Coronary artery (tissue), 2 donors: ENCODE measurements around the gene NR3C2.

Source experiments
- DNase-seq: peaks from one replicate; pipeline ENCODE4 v3.0.0-alpha.2; 2017; ENCODE audit warnings: low spot score
- H3K27ac ChIP-seq, 2 donors: fragments of 200-600 bp; sonication (generic); one replicate each; pipeline ENCODE4 v1.5.1; 2016 to 2019
- H3K4me3 ChIP-seq: fragments of 200-600 bp; sonication (generic); 2 replicates; pipeline ENCODE4 v1.5.1; 2016; ENCODE audit warnings: mild to moderate bottlenecking, moderate library complexity
- CTCF ChIP-seq: fragments of 200-600 bp; sonication (generic); IDR thresholded peaks from one replicate; pipeline ENCODE4 v1.5.1; 2019; ENCODE audit warnings: antibody characterized with exemption

NR3C2 gene

DNA sequence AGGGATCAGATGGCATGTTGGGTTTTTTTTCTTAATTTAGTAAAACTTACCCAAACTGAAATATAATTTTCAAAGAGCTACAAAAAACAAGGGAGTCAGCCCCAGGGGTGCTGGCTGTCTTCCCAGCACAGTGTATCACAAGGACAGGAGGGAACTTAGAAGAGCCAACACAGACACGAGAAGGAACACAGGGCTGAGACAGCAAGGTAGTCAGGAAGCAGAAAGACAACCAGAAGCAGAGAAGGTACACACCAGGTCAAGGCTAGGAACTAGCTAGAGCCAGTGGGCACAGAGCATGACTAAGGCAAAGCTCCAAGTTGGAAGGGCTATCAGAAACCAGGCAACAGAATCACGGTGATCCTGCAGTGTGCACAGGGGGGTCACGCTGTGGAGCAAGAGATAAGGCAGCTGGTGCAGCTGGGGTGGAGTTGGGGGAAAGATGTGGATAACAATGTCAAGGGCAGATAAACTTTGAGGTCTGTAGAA lies 168.7 kb downstream of the NR3C2 start:
- H3K4me3 ChIP-seq = no peak overlapping the region
- TF ChIP-seq CTCF = no peak
- no peak overlapping the region for H3K27ac ChIP-seq
- no peak for DNase-seq

- TF ChIP-seq CTCF = no peak
- Histone ChIP-seq H3K4me3 (no peak overlapping the region), H3K27ac (no peak overlapping the region)
- no peak for DNase-seq
Measured at GRCh38 chr4:148271166-148271565, 171.0 kb downstream of the NR3C2 start.

DNA sequence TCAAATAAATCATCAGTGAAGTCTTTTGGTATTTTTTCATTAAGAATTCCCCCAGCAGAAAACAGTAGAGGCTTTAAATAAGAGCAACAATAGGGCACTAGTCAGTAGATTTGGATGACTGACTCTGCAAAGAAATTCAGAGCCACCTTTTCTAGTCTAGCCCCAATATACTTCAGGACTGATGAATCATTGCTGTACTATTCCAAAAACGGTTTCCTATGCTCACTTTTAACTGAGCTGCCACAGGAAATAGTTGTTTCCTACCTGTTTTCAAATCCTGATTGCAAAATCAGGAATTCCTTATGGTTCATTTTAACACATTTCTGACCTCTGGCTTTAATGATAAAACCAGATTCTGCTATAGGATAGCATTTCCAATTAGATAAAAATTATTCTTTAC lies 171.6 kb downstream of the NR3C2 start:
- H3K27ac ChIP-seq = no peak overlapping the region
- DNase-seq = no peak
- TF ChIP-seq CTCF = no peak

GRCh38 chr4:148268835-148269234 lies 173.4 kb downstream of the NR3C2 start:
- DNase-seq = no peak
- H3K27ac ChIP-seq = no peak overlapping the region
- no peak overlapping the region for H3K4me3 ChIP-seq
- no peak for TF ChIP-seq CTCF

More for the DNA sequence above, 171.6 kb downstream of the NR3C2 start:
- H3K4me3 ChIP-seq = no peak overlapping the region

DNA sequence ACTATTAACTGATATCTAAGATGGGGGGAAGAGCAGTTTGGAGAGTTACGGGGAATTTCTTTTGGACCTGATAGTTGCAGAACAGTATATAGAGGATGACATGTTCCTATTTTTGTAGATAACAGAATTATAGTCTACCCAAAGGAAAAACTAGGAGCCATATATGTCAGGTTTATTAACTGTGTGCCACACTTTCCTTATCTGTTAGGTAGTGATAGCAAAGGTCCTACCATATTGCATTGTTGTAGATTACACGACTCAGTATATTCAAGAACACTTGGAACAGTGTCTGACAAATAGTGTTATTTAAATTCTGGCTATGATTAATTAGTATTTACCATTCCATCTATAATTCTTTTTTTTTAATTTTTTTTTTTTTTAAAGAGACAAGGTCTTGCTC lies 175.3 kb downstream of the NR3C2 start:
- TF ChIP-seq CTCF = no peak
- no peak overlapping the region for H3K4me3 ChIP-seq
- no peak for DNase-seq

DNA sequence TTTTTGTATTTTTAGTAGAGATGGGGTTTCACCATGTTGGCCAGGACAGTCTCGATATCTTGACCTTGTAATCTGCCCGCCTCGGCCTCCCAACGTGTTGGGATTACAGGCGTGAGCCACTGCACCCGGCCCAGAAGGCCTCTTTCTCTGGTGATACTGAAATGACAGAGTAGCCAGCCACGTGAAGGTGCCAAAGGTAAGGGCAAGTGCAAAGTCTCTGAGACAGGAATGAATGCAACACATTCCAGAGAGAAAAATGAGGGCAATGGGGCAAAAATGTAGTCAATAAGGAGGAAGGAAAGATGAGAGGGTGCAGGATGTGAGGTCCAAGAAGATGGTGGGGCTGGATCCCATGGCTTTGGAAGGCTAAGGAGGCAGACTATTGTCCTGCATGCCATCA lies 176.0 kb downstream of the NR3C2 start:
- DNase-seq = no peak
- no peak overlapping the region for H3K27ac ChIP-seq
- no peak for TF ChIP-seq CTCF
- no peak overlapping the region for H3K4me3 ChIP-seq

More for the DNA sequence above, 175.3 kb downstream of the NR3C2 start:
- no peak overlapping the region for H3K27ac ChIP-seq

DNA sequence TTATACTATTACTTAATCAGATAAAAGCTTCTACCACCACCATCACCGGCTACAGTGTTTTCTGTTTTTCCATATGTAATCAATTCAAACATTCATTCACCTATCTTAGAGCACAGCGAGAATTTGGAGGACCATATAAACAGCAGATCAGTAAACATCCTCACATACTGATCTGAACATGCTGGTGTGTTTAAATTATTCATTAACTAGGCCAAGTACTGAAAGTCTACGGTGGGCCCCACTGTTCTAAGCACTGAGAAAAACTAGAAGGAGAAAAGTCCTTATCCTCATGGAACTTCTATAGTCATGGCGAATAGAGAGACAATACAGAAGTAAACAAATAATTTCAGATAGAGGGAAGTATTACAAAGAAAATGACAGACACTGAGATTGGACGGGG lies 176.6 kb downstream of the NR3C2 start:
- DNase-seq = no peak
- Histone ChIP-seq H3K4me3 (no peak overlapping the region), H3K27ac (no peak overlapping the region)
- TF ChIP-seq CTCF = no peak
